Measurements from ENCODE around the gene MT1E. TPM values are rescaled to one million over a fixed set of nuclear protein-coding genes. Genes with fewer than 3 reads are reported as not detected.

Gene MT1E
- total and polyA plus RNA-seq, 2 donors (not counting 1 experiment from before 2014, with no cell fraction given): 3.1 TPM; not detected in 1

DNA sequence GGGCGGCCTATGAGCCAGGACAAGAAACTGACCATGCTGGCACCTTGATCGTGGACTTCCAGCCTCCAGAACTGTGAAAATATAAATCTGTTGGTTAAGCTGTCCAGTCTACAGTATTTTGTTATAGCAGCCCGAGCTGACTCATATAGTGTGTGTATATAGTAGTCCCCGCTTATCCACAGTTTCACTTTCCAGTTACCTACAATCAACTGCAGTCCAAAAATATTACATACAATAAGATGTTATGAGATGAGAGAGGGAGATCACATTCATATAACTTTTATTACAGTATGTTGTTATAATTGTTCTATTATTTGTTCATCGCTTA is 31.3 kb upstream of the MT1E start:
- Mint-ChIP-seq H3K27ac (no peak overlapping the region), H3K9me3 (ENCODE audit: insufficient read depth) (no peaks in the 10 kb centered on the region), H3K4me1 (peaks cover 4% of the 10 kb centered on the region), H3K27me3 (peaks cover 31% of the 10 kb centered on the region), H3K4me3 (no peak overlapping the region)
- H3K36me3 ChIP-seq (replicated peaks in 1 of 2; ENCODE audit: control extremely low read depth in 1 of 2, control insufficient read depth in 1 of 2, extremely low read depth in 1 of 2, insufficient read depth in 2 of 2, low read length in 1 of 2): no peaks in the 10 kb centered on the region
- H2AFZ ChIP-seq (ENCODE audit: insufficient read depth, low read depth, low read length, poor library complexity, severe bottlenecking): no peak overlapping the region
- ChIA-PET POLR2A (no interaction called here), CTCF (no interaction called here)
- H4K20me1 ChIP-seq (ENCODE audit: control insufficient read depth, insufficient read depth, low read length, poor library complexity, severe bottlenecking): no peaks in the 10 kb centered on the region
- no peak overlapping the region for H3K4me3 ChIP-seq (ENCODE audit: control extremely low read depth in 1 of 5, extremely low read depth in 1 of 5, insufficient read depth in 1 of 5, low read depth in 2 of 5, low read length in 4 of 5)
- H3K4me1 ChIP-seq (ENCODE audit: control insufficient read depth in 2 of 2, insufficient read depth in 2 of 2, low read length in 2 of 2): peaks cover 6% of the 10 kb centered on the region in 2 donors
- H3K79me2 ChIP-seq (ENCODE audit: control insufficient read depth, insufficient read depth, low read length): no peaks in the 10 kb centered on the region
- no peak for DNase-seq
- H3K27ac ChIP-seq (ENCODE audit: low read length in 2 of 2): no peak overlapping the region
- peaks cover 0 to 22% (median 9%) of the 10 kb centered on the region in 4 experiments for H3K27me3 ChIP-seq (replicated peaks in 1 of 4; ENCODE audit: control extremely low read depth in 1 of 4, control insufficient read depth in 3 of 4, insufficient read depth in 4 of 4, low read length in 3 of 4)
- WGBS (ENCODE audit: insufficient coverage): 80% methylated on average over 1 of the region's 5 CpGs
- H3K4me2 ChIP-seq (replicated peaks; ENCODE audit: low read depth, low read length, poor library complexity, severe bottlenecking): no peak overlapping the region
- ATAC-seq (ENCODE audit: low read depth): no peak
- no peak overlapping the region for H3K9ac ChIP-seq (ENCODE audit: low read length)
- intact Hi-C loops (cut with micrococcal nuclease): no loop called here
- H3K9me3 ChIP-seq (ENCODE audit: control extremely low read depth in 1 of 3, control insufficient read depth in 2 of 3, insufficient read depth in 1 of 3, low read length in 2 of 3): peaks cover 0 to 11% (median 1%) of the 10 kb centered on the region in 3 donors
- TF ChIP-seq, protein P1, sequence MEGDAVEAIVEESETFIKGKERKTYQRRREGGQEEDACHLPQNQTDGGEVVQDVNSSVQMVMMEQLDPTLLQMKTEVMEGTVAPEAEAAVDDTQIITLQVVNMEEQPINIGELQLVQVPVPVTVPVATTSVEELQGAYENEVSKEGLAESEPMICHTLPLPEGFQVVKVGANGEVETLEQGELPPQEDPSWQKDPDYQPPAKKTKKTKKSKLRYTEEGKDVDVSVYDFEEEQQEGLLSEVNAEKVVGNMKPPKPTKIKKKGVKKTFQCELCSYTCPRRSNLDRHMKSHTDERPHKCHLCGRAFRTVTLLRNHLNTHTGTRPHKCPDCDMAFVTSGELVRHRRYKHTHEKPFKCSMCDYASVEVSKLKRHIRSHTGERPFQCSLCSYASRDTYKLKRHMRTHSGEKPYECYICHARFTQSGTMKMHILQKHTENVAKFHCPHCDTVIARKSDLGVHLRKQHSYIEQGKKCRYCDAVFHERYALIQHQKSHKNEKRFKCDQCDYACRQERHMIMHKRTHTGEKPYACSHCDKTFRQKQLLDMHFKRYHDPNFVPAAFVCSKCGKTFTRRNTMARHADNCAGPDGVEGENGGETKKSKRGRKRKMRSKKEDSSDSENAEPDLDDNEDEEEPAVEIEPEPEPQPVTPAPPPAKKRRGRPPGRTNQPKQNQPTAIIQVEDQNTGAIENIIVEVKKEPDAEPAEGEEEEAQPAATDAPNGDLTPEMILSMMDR (IDR thresholded peaks at IDR 0.05): no peak
- TF ChIP-seq EZH2 (IDR thresholded peaks at IDR 0.05; ENCODE audit: borderline replicate concordance, insufficient read depth, low read depth, low read length, poor library complexity, severe bottlenecking): no peak

DNA sequence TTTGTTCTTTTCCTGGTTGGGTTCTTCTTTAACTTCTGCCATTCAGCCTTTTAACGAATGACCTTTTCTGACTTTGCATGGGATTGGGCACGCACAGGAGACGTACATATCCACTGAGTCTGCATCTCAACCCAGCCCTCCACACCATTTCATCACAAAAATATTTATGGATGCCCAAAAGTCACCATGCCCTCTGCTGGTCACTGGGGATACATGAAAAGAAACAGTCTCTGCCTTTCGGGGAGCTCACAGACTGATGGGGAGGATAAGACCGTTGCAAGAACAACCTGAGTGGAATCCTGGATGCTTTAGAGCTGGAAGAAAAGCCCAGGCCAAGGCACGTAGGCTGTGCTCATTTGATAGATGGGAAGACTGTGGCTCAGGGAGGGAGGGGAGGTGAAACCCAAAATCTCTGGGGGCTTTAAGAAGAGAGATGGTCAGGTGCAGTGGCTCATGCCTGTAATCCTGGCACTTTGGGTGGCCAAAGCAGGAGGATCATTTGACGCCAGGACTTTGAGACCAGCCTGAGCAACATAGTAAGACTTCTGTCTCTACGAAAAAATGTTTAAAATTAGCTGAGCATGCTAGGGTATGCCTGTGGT is 25.1 kb upstream of the MT1E start:
- Histone ChIP-seq H3K36me3 (replicated peaks in 1 of 2; ENCODE audit: control extremely low read depth in 1 of 2, control insufficient read depth in 1 of 2, extremely low read depth in 1 of 2, insufficient read depth in 2 of 2, low read length in 1 of 2) (no peaks in the 10 kb centered on the region), H3K9ac (ENCODE audit: low read length) (no peak overlapping the region), H4K20me1 (ENCODE audit: control insufficient read depth, insufficient read depth, low read length, poor library complexity, severe bottlenecking) (no peaks in the 10 kb centered on the region), H3K79me2 (ENCODE audit: control insufficient read depth, insufficient read depth, low read length) (no peaks in the 10 kb centered on the region), H3K27me3 (replicated peaks in 1 of 4; ENCODE audit: control extremely low read depth in 1 of 4, control insufficient read depth in 3 of 4, insufficient read depth in 4 of 4, low read length in 3 of 4) (peaks cover 0 to 11% (median 3%) of the 10 kb centered on the region in 4 experiments), H3K4me1 (ENCODE audit: control insufficient read depth in 2 of 2, insufficient read depth in 2 of 2, low read length in 2 of 2) (no peaks in the 10 kb centered on the region), H2AFZ (ENCODE audit: insufficient read depth, low read depth, low read length, poor library complexity, severe bottlenecking) (no peak overlapping the region), H3K4me3 (ENCODE audit: control extremely low read depth in 1 of 5, extremely low read depth in 1 of 5, insufficient read depth in 1 of 5, low read depth in 2 of 5, low read length in 4 of 5) (no peak overlapping the region), H3K9me3 (ENCODE audit: control extremely low read depth in 1 of 3, control insufficient read depth in 2 of 3, insufficient read depth in 1 of 3, low read length in 2 of 3) (no peaks in the 10 kb centered on the region), H3K27ac (ENCODE audit: low read length in 2 of 2) (no peak overlapping the region), H3K4me2 (replicated peaks; ENCODE audit: low read depth, low read length, poor library complexity, severe bottlenecking) (no peak overlapping the region)
- ATAC-seq (ENCODE audit: low read depth): peak; percentile 61
- Mint-ChIP-seq H3K9me3 (ENCODE audit: insufficient read depth) (no peaks in the 10 kb centered on the region), H3K27me3 (peaks cover 26% of the 10 kb centered on the region), H3K4me1 (peaks cover 2% of the 10 kb centered on the region), H3K27ac (no peak overlapping the region), H3K4me3 (no peak overlapping the region)
- CTCF ChIA-PET: interaction anchor here (0.6 to 2.3 kb wide), 16 partner anchors 8 to 181 kb away, joined by 3 to 15 read pairs (median 5); no protein-coding TSS in a partner anchor
- WGBS (ENCODE audit: insufficient coverage): 26% methylated on average over 8 of the region's 8 CpGs
- TF ChIP-seq, protein P1 (IDR thresholded peaks at IDR 0.05): peak; percentile 62
- no peak for TF ChIP-seq EZH2 (IDR thresholded peaks at IDR 0.05; ENCODE audit: borderline replicate concordance, insufficient read depth, low read depth, low read length, poor library complexity, severe bottlenecking)
- DNase-seq: peak; percentile 57
- POLR2A ChIA-PET: interaction anchor here (0.7 kb wide), 2 partner anchors 24 to 101 kb away, joined by 3 to 4 read pairs; no protein-coding TSS in a partner anchor
- intact Hi-C loops (cut with micrococcal nuclease): loop anchor here (1.0 to 10.0 kb wide), 2 partner anchors 86 to 314 kb away; no protein-coding TSS in a partner anchor
